ENCODE data around the gene METTL17.

Gene METTL17

GRCh38 chr14:21041676-21042433 lies 52.1 kb downstream of the METTL17 start, which contains the start of gene RNASE7:
Gene RNASE7 (plus strand): TSS chr14:21042362. CDS start chr14:21042993, 631 bp downstream.
- DNase-seq (ENCODE audit: insufficient read length, low spot score) (no peak), FAIRE-seq (no peak)

- FAIRE-seq (no peak), DNase-seq (ENCODE audit: insufficient read length, low spot score) (no peak)
Measured at GRCh38 chr14:21042918-21043317, 53.1 kb downstream of the METTL17 start.

- DNase-seq (ENCODE audit: insufficient read length, low spot score) (no peak), FAIRE-seq (no peak)
Measured at GRCh38 chr14:21043387-21043973, 53.7 kb downstream of the METTL17 start.

GRCh38 chr14:21043974-21044618 lies 54.3 kb downstream of the METTL17 start:
- no peak for DNase-seq (ENCODE audit: insufficient read length, low spot score)
- no peak for FAIRE-seq
